IMR-90 (cell line): ENCODE measurements around the gene KCNQ5. TPM values are rescaled to one million over a fixed set of nuclear protein-coding genes. Genes with fewer than 3 reads are reported as not detected.

Experiments used
- ATAC-seq: fragments of 200-7000 bp; cut with Tn5 transposase; 2 replicates; pipeline ENCODE4 v1.9.1; 2020; ENCODE audit warnings: low read depth, mild to moderate bottlenecking, moderate library complexity
- BruUV-seq: library from RNA; stranded (reverse); fragments of 400-500 nt; replicated peaks from 2 replicates; lab custom pipeline; 2021; lab: Mats Ljungman, UMichigan
- CTCF ChIA-PET: fragments of 300-600 bp; formaldehyde crosslinking; extraction: SDS; loops from one replicate; lab custom pipeline; 2021; ENCODE audit warnings: antibody characterized with exemption; lab: Yijun Ruan, JAX
- POLR2A ChIA-PET: fragments of 300-600 bp; sonication (Branson Sonifier 250); formaldehyde crosslinking; loops from one replicate; lab custom pipeline; 2022; ENCODE audit warnings: antibody characterized with exemption; ENCODE audit not compliant: unreplicated experiment; lab: Charles Lee
- DNase-seq: peaks from one replicate; pipeline ENCODE4 v3.0.0; 2013
- H2AFZ ChIP-seq: replicated peaks from 2 replicates; pipeline ENCODE3; 2013; ENCODE audit warnings: low read length, mild to moderate bottlenecking; ENCODE audit not compliant: poor library complexity
- H2AK5ac ChIP-seq: 2 replicates; pipeline ENCODE4 v1.6.1; 2013; ENCODE audit warnings: low read depth, low read length, inconsistent platforms
- H2AK9ac ChIP-seq: replicated peaks from 2 replicates; pipeline ENCODE3; 2013; ENCODE audit warnings: mild to moderate bottlenecking, low read depth, low read length, moderate library complexity; ENCODE audit not compliant: poor library complexity
- H2BK120ac ChIP-seq: 2 replicates; pipeline ENCODE4 v1.6.1; 2013; ENCODE audit warnings: low read depth, low read length, inconsistent platforms
- H2BK15ac ChIP-seq: 3 replicates; pipeline ENCODE4 v1.6.1; 2013; ENCODE audit warnings: low read depth, low read length, inconsistent platforms
- H2BK20ac ChIP-seq: 2 replicates; pipeline ENCODE4 v1.6.1; 2013; ENCODE audit warnings: low read depth, mild to moderate bottlenecking, inconsistent platforms, low read length, moderate library complexity
- H2BK5ac ChIP-seq: 2 replicates; pipeline ENCODE4 v1.6.1; 2013; ENCODE audit warnings: mild to moderate bottlenecking, low read depth, low read length, inconsistent platforms; ENCODE audit not compliant: poor library complexity, severe bottlenecking
- H3K14ac ChIP-seq: replicated peaks from 2 replicates; pipeline ENCODE4 v1.6.1; 2013; ENCODE audit warnings: low read depth, low read length, inconsistent platforms
- H3K18ac ChIP-seq: 2 replicates; pipeline ENCODE4 v1.6.1; 2013; ENCODE audit warnings: low read depth, low read length, control low read depth
- H3K23ac ChIP-seq: 2 replicates; pipeline ENCODE4 v1.6.1; 2013; ENCODE audit warnings: low read depth, low read length, inconsistent platforms
- H3K27ac ChIP-seq: 2 replicates; pipeline ENCODE4 v1.5.1; 2013; ENCODE audit warnings: mild to moderate bottlenecking, control low read depth, low read length; ENCODE audit not compliant: insufficient read depth
- H3K27me3 ChIP-seq: 2 replicates; pipeline ENCODE4 v1.6.1; 2013; ENCODE audit warnings: low read length; ENCODE audit not compliant: control insufficient read depth, insufficient read depth
- H3K36me3 ChIP-seq: 2 replicates; pipeline ENCODE4 v1.6.1; 2013; ENCODE audit warnings: low read length, mixed read lengths; ENCODE audit not compliant: control insufficient read depth, insufficient read depth
- H3K4ac ChIP-seq: 2 replicates; pipeline ENCODE4 v1.6.1; 2013; ENCODE audit warnings: low read depth, low read length, inconsistent platforms
- H3K4me1 ChIP-seq: 2 replicates; pipeline ENCODE4 v1.6.1; 2013; ENCODE audit warnings: low read length, mixed read lengths; ENCODE audit not compliant: control insufficient read depth, insufficient read depth
- H3K4me2 ChIP-seq: 2 replicates; pipeline ENCODE4 v1.6.1; 2013; ENCODE audit warnings: low read depth, mild to moderate bottlenecking, control low read depth, low read length, moderate library complexity
- H3K4me3 ChIP-seq: 2 replicates; pipeline ENCODE4 v1.5.1; 2013; ENCODE audit warnings: low read depth, mild to moderate bottlenecking, control low read depth, low read length, moderate library complexity; ENCODE audit not compliant: insufficient read depth
- H3K56ac ChIP-seq: 2 replicates; pipeline ENCODE4 v1.6.1; 2013; ENCODE audit warnings: low read length, inconsistent platforms; ENCODE audit not compliant: insufficient read depth; ENCODE audit errors: extremely low read depth
- H3K79me1 ChIP-seq, 2 experiments: 2 replicates each; pipeline ENCODE4 v1.6.1; 2013; ENCODE audit warnings: low read length in 2 of 2, inconsistent platforms in 1 of 2, low read depth in 1 of 2
- H3K9ac ChIP-seq: 2 replicates; pipeline ENCODE4 v1.6.1; 2013; ENCODE audit warnings: low read depth, low read length, control low read depth
- H3K9me1 ChIP-seq: 2 replicates; pipeline ENCODE4 v1.6.1; 2013; ENCODE audit warnings: low read length, inconsistent platforms; ENCODE audit not compliant: insufficient read depth
- H3K9me3 ChIP-seq: 2 replicates; pipeline ENCODE4 v1.6.1; 2013; ENCODE audit warnings: low read length; ENCODE audit not compliant: control insufficient read depth, insufficient read depth
- H4K20me1 ChIP-seq: 2 replicates; pipeline ENCODE4 v1.6.1; 2013; ENCODE audit warnings: low read length, inconsistent platforms; ENCODE audit not compliant: insufficient read depth
- H4K5ac ChIP-seq: 2 replicates; pipeline ENCODE4 v1.6.1; 2013; ENCODE audit warnings: mild to moderate bottlenecking, low read depth, low read length, control low read depth
- H4K8ac ChIP-seq, 2 experiments: 2 replicates each; pipeline ENCODE4 v1.6.1; 2013; ENCODE audit warnings: low read depth in 2 of 2, low read length in 2 of 2, control low read depth in 1 of 2, inconsistent platforms in 1 of 2
- H4K91ac ChIP-seq: 2 replicates; pipeline ENCODE4 v1.6.1; 2013; ENCODE audit warnings: low read depth, low read length, inconsistent platforms; ENCODE audit not compliant: insufficient read depth
- CEBPB ChIP-seq: IDR thresholded peaks from 2 replicates; pipeline ENCODE4 v1.6.1; 2012; ENCODE audit warnings: low read depth, low read length, improper control_type of control experiment
- CHD1 ChIP-seq: IDR thresholded peaks from 2 replicates; pipeline ENCODE4 v1.6.1; 2012; ENCODE audit warnings: low read depth, low read length, improper control_type of control experiment
- MAZ ChIP-seq: IDR thresholded peaks from 2 replicates; pipeline ENCODE4 v1.6.1; 2012; ENCODE audit warnings: low read depth, mild to moderate bottlenecking, low read length, improper control_type of control experiment, moderate library complexity, borderline replicate concordance
- RAD21 ChIP-seq: IDR thresholded peaks from 2 replicates; pipeline ENCODE4 v1.6.1; 2012; ENCODE audit warnings: low read length, improper control_type of control experiment
- RCOR1 ChIP-seq: IDR thresholded peaks from 2 replicates; pipeline ENCODE4 v1.6.1; 2012; ENCODE audit warnings: mild to moderate bottlenecking, low read length, improper control_type of control experiment; ENCODE audit not compliant: insufficient replicate concordance
- RFX5 ChIP-seq: IDR thresholded peaks from 2 replicates; pipeline ENCODE4 v1.8.0; 2012; ENCODE audit warnings: low read depth, mild to moderate bottlenecking, low read length, moderate library complexity
- WGBS, 2 experiments: methylation state at CpG; one replicate each; pipeline versions ENCODE4 v1.1.5 to v1.1.7; 2013; ENCODE audit warnings: missing lambda C conversion rate in 2 of 2; ENCODE audit not compliant: insufficient read length in 1 of 2; ENCODE audit errors: extremely low coverage in 2 of 2; 5-methylcytosine and 5-hydroxymethylcytosine counted together
- dilution Hi-C: fragments of 300-500 bp; cut with HindIII; formaldehyde crosslinking; loops from one replicate; pipeline ENCODE4 v1.14.3; 2018; ENCODE audit warnings: low sequenced_read_pairs; ENCODE audit not compliant: unreplicated experiment
- in situ Hi-C: fragments of 300-500 bp; cut with MboI; formaldehyde crosslinking; loops from 3 replicates; pipeline ENCODE4 v1.14.3; 2019; ENCODE audit warnings: low sequenced_read_pairs, inconsistent platforms, mixed read lengths
- intact Hi-C: fragments of 100-400 bp; cut with micrococcal nuclease; formaldehyde crosslinking; loops from 2 replicates; pipeline ENCODE4 v1.10.0; 2022
- polyA plus RNA-seq, 3 experiments: library from polyadenylated mRNA; depleted of rRNA; stranded (reverse); fragments of >200 nt; gene quantifications; 2 replicates each; pipeline ENCODE4 v1.2.3, GENCODE V29; 2012; ENCODE audit warnings: low replicate concordance in 1 of 3
- total RNA-seq: library from RNA; depleted of rRNA; stranded (reverse); fragments of >200 nt; gene quantifications from 2 replicates; pipeline ENCODE4 v1.2.3, GENCODE V29; 2012
- TF ChIP-seq, protein P1 (sequence below): conservative IDR thresholded peaks from 2 replicates; pipeline ENCODE4 v1.5.1; 2012; ENCODE audit warnings: mild to moderate bottlenecking, low read depth, low read length, improper control_type of control experiment

KCNQ5 gene
- total and polyA plus RNA-seq, 2 of the 4 experiments (the other 2 are of a cell fraction): 0.75 to 1.3 TPM

DNA sequence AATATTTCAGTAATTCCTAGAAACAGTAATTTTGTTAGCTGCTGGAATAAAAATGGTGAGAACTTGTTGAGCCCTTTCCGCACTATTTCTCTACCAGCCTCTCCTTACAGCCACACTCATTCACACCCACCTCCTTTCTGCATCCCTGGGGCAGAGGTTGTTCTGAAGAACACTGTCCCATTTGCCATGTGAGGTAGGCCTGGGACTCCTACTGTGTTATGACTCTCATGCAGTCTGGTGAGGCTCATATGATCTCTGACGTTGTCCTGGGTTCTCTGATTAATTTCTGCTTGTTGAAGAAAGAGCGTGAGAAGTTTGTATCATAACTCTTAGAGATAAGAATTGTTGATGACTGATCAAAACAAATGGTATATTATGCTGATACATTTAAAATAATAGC lies 4.1 kb upstream of the KCNQ5 start:
- Histone ChIP-seq H4K91ac (no peak overlapping the region), H3K23ac (no peak overlapping the region), H3K27ac (no peak overlapping the region), H2BK20ac (no peak overlapping the region), H3K9me1 (no peaks in the 10 kb centered on the region), H3K27me3 (no peaks in the 10 kb centered on the region), H3K4me2 (no peak overlapping the region), H3K4ac (no peak overlapping the region), H2AK9ac (no peak overlapping the region), H4K20me1 (no peaks in the 10 kb centered on the region), H3K4me3 (no peak overlapping the region), H2BK15ac (no peak overlapping the region), H3K36me3 (no peaks in the 10 kb centered on the region), H3K9ac (no peak overlapping the region), H2BK120ac (no peak overlapping the region), H3K79me1 (peaks cover 0 to 2% of the 10 kb centered on the region in 2 experiments; a peak in 1 of 4 replicates), H2AFZ (no peak overlapping the region), H2BK5ac (no peak overlapping the region), H4K5ac (no peak overlapping the region), H3K56ac (no peak overlapping the region), H3K9me3 (no peaks in the 10 kb centered on the region), H3K14ac (no peak overlapping the region), H3K4me1 (0 out of 2 replicates have a peak, but pooled peaks cover 2% of the 10 kb centered on the region), H4K8ac (no peak overlapping the region; a peak in 1 of 4 replicates), H2AK5ac (no peak overlapping the region), H3K18ac (no peak overlapping the region)
- ChIA-PET CTCF (interaction anchor here (1.0 to 1.8 kb wide), 2 partner anchors 207 to 465 kb away, joined by 3 to 5 read pairs; no protein-coding TSS in a partner anchor), POLR2A (no interaction called here)
- WGBS, 2 experiments: no CpG with 5 or more reads among the region's 3 CpGs
- ATAC-seq (no peak), DNase-seq (no peak)
- BruUV-seq: no TSS peak
- intact Hi-C loops: no loop called here
- TF ChIP-seq CEBPB: no peak
- no peak for TF ChIP-seq RCOR1
- no peak for TF ChIP-seq CHD1
- TF ChIP-seq MAZ: no peak
- TF ChIP-seq RFX5: no peak
- TF ChIP-seq RAD21: no peak
- TF ChIP-seq, protein P1, sequence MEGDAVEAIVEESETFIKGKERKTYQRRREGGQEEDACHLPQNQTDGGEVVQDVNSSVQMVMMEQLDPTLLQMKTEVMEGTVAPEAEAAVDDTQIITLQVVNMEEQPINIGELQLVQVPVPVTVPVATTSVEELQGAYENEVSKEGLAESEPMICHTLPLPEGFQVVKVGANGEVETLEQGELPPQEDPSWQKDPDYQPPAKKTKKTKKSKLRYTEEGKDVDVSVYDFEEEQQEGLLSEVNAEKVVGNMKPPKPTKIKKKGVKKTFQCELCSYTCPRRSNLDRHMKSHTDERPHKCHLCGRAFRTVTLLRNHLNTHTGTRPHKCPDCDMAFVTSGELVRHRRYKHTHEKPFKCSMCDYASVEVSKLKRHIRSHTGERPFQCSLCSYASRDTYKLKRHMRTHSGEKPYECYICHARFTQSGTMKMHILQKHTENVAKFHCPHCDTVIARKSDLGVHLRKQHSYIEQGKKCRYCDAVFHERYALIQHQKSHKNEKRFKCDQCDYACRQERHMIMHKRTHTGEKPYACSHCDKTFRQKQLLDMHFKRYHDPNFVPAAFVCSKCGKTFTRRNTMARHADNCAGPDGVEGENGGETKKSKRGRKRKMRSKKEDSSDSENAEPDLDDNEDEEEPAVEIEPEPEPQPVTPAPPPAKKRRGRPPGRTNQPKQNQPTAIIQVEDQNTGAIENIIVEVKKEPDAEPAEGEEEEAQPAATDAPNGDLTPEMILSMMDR: no peak
- dilution Hi-C loops: no loop called here
- in situ Hi-C loops: loop anchor here (5.0 kb wide), 1 partner anchor 515 kb away; no protein-coding TSS in a partner anchor
